Activated CD8-positive, alpha-beta memory T cell treated with anti-CD3 and anti-CD28 coated beads for 4 hours (primary cell): ENCODE results near the gene SORL1.

Experiments used
- DNase-seq, 2 donors: peaks; one replicate each; pipeline ENCODE4 v3.0.0-alpha.2; 2020; ENCODE audit warnings: low read depth in 2 of 2

The SORL1 gene

GRCh38 chr11:121536126-121536525 lies 84.0 kb downstream of the SORL1 start:
- no peak for DNase-seq

DNA sequence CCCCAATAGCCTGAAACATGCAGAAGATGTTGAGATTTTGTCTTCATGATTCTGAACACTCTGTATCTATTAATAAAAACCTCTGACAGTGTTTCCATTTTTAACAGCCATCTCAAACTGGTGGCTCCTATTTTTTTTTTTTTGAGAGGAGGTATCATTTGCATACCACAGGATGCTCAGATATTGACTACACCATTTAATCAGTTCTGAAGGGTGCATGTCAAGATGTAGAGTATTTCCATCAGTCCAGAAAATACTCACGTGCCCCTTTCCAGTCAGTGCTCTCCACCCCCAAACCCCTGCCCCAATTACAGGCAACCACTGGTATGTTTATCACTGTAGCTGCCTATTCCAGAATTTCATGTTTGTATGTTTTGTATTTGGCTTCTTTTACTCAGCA lies 85.9 kb downstream of the SORL1 start:
- DNase-seq = no peak

GRCh38 chr11:121539000-121539399 lies 86.9 kb downstream of the SORL1 start:
- no peak for DNase-seq

DNA sequence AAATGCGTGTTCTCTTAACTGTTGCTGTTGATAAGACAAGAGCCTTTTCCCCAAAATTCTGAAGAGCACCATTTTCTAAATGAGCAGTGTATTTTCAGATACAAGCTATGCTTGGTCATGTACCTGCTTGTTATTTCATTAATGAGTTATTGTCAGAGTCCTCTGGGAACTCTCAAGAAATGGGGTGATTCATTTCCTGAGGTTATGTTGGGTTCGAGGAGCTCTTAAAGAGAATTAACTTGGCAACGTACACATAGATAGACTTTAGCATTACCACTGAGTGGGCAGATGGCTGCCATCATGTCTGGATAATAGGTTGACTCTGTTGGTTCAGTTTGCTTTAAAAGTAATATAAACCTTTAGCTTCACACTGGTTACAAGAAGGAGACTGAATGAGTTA lies 88.5 kb downstream of the SORL1 start:
- DNase-seq = no peak

DNA sequence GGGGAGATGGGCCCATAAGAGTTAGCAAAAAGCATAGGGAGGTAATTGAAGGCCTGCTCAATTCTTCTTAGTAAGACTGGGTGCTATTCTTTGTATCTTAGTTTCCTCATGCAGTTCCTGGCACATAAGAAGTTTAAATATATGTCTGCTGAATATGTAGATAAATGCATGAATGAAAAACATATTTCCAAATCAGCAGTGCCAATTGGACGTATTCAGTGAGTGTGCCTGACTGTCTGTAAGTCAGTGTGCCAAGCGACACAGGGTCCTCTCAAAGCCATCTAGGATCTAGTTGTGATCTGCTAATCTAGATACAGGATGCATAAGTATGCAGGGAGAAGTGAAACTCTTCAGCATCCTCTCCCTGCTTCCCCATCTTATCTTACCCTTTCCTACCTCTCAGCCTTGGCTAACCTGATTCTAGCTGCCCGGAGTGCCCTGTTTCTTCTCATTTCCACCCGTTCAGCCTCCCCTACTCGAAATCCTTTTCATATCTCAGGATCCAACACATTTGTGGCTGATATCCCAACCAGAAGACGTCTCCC lies 91.8 kb downstream of the SORL1 start:
- no peak for DNase-seq

DNA sequence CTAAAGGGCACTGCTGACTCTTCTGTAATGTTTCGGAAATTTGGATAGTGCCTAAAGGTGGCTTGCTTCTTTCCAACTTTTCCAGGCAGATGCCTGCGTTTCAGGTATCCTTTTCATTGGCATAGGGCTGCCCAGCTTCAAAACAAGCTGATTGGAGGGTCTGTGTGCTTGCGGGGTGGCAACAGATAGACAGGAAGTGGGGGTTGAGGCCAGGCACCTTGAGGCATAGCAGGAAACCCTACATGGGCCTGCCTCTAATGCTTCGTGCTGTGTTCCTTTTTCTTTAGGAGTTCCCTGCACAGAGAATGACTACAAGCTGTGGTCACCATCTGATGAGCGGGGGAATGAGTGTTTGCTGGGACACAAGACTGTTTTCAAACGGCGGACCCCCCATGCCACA lies 92.8 kb downstream of the SORL1 start:
- DNase-seq = no peak

- DNase-seq = no peak
Measured at GRCh38 chr11:121547574-121547973, 95.5 kb downstream of the SORL1 start.

GRCh38 chr11:121550247-121551030 lies 98.3 kb downstream of the SORL1 start:
- DNase-seq = no peak

- no peak for DNase-seq
Measured at GRCh38 chr11:121551463-121551862, 99.3 kb downstream of the SORL1 start.

GRCh38 chr11:121552154-121552553 lies 100.0 kb downstream of the SORL1 start:
- DNase-seq = no peak

DNA sequence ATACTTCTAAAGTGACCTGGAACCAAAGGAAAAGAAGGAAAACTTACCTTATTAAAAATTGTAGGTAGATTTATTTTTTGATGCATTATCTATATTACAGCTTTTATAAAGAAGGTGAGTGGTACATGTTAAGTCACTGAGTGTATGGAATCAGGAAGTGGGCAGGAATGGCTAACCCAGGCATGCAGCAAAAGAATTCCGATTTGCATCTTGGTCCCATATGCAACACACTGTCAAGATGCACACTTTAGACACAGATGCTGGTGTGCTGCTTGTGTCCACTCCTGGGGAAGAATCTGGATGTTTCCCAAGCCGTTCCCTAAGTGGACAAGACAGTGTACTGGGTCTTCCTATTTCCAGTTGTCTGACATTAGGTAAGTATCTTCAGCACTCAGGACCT lies 100.5 kb downstream of the SORL1 start:
- DNase-seq = no peak

- DNase-seq = no peak
Measured at GRCh38 chr11:121553389-121553788, 101.3 kb downstream of the SORL1 start.

DNA sequence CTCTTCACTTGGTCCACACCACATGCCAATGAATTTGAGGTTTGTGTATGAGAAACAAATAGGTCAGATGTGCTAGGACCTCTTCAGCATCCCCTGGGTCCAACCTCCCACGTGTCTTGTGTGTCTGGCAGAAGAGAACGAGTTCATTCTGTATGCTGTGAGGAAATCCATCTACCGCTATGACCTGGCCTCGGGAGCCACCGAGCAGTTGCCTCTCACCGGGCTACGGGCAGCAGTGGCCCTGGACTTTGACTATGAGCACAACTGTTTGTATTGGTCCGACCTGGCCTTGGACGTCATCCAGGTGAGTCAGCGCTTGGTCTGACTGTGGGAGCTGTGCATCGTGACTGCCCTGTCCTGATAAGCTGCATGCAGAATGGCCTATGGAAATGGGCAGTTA lies 101.7 kb downstream of the SORL1 start:
- DNase-seq = no peak

- no peak for DNase-seq
Measured at GRCh38 chr11:121554552-121554951, 102.4 kb downstream of the SORL1 start.

- DNase-seq = no peak
Measured at GRCh38 chr11:121555121-121555520, 103.0 kb downstream of the SORL1 start.

- DNase-seq = no peak
Measured at GRCh38 chr11:121556937-121557336, 104.8 kb downstream of the SORL1 start.

DNA sequence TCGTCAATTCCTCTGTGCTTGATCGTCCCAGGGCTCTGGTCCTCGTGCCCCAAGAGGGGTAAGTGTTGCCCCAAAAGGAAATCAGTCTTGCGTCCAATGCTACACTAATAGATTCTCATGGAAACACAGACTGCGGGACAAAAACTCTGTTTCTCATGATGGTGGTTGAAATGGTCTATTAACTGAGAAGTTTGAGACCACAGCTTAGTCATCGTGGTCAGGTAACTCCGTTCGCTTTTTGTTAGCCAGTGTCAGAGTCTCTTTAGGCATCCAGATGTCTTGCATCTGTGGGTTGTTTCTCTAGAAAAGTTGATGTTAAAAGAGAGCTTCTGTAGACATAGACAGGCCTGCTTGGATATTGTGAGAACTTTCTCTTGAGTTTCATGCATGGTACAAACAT lies 105.2 kb downstream of the SORL1 start:
- DNase-seq = no peak

DNA sequence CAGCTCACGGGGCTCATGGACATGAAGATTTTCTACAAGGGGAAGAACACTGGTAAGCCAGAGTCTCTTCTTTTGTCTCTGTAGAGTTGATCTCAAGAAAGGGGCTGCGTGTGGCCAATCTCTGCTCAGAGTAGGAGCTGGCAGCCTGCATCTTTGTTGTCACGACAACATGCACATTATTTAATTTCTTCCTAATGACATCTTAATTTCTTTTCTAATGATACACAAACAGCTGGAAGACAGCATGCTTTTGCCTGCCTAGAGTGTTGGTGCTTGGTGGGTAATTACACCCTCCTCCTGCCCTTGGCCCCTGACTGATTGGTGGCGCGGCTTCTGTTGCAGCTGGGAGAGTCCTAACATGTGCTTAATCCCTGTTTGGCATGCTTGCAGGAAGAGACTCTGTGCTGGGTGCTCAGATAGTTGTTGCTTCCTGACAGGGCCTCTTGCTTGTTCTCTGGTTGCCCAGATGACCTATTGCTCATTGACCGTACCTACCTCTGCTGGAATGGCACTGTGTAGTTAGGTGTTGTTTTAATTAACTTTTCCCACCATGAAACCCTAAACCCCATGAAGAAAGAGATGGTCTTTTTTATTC lies 107.6 kb downstream of the SORL1 start:
- DNase-seq = no peak

GRCh38 chr11:121560236-121560635 lies 108.1 kb downstream of the SORL1 start:
- no peak for DNase-seq

DNA sequence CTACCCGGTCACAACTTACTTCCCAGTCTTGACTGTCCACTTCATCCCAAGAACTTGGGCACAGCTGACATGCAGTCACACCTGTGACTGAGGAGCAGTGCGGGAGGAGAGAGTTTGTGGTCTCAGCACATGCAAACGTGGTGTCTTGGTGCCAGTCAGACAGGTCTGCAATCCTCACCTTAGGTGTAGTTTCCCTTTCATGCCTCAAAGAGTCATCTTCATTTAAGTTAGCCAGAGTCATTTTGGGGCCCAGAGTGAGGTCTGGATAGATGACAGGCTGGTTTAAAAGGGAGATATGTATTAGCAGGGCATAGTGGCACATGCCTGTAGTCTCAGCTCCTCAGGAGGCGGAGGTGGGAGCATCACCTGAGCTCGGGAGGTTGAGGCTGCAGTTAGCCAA lies 109.1 kb downstream of the SORL1 start:
- no peak for DNase-seq

GRCh38 chr11:121561716-121562115 lies 109.6 kb downstream of the SORL1 start:
- DNase-seq = no peak

DNA sequence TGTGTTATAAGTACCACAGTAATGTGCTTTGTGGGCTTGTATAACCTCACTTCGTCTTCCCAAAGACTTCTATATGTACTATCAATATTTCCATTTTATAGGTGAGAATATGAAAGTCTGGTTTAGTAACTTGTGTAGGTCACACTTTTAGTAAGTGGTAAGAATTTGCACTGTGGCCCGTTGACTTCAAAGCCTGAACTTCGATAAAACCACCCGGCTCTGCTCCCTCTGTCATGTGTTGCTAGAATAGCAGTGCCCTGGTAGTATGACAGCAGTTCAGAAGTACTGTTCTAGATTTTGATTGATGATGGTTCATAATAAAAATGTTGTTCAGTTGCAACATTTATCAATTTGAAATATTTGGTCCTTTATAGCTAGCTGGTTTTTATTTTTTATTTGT lies 110.9 kb downstream of the SORL1 start:
- DNase-seq = no peak
